ENCODE results near the gene BSDC1. TPM values are rescaled to one million over a fixed set of nuclear protein-coding genes. Genes with fewer than 3 reads are reported as not detected.
A peak's percentile ranks its signal among the peaks of the same experiment; 100 is the strongest.

Gene BSDC1
- total and polyA plus RNA-seq, 2 of the 13 experiments (the other 11 are each of a cell fraction or from before 2014, with no cell fraction given), result 40.3 to 64.2 TPM

DNA sequence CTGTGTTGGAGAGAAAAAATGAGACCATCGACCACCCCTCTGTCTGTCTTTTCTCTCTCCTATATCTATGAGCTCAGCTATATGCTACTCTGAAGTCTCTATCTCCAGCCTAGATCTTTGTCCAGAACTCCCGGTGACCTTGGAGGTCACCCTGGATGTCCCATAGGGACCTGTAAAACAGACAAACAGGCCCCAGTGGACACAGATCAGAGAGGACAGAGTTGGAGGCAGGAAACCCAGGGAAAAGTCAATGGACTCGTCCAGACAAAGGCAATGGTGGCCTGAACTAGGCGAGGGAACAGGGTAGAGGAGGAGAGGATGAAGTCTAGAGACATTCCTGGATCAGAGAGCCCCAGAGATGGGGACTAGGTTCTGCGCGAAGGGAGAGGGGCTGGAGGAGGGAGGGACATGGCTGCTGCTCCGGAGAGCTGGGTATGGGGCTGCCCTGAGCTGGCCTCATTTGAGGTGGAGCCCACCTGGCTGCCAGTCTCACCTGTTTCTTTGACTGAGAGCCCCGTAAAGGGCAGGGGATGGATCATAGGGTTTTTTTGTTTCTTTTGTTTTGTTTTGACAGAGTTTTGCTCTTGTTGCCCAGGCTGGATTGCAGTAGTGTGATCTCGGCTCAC, 47.6 kb downstream of the BSDC1 start (continued):
- TF ChIP-seq ZNF660 (CRISPR knock-in tag; IDR thresholded peaks at IDR 0.05; ENCODE audit: borderline replicate concordance, low read depth), result no peak
- TF ChIP-seq, protein P1, sequence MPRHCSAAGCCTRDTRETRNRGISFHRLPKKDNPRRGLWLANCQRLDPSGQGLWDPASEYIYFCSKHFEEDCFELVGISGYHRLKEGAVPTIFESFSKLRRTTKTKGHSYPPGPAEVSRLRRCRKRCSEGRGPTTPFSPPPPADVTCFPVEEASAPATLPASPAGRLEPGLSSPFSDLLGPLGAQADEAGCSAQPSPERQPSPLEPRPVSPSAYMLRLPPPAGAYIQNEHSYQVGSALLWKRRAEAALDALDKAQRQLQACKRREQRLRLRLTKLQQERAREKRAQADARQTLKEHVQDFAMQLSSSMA (CRISPR knock-in tag; IDR thresholded peaks at IDR 0.05), result no peak
- TF ChIP-seq KDM5A (IDR thresholded peaks at IDR 0.05; ENCODE audit: borderline replicate concordance, low read length), result no peak
- TF ChIP-seq MATR3 (CRISPR knock-in tag; IDR thresholded peaks at IDR 0.05), result no peak
- TF ChIP-seq, protein P2, sequence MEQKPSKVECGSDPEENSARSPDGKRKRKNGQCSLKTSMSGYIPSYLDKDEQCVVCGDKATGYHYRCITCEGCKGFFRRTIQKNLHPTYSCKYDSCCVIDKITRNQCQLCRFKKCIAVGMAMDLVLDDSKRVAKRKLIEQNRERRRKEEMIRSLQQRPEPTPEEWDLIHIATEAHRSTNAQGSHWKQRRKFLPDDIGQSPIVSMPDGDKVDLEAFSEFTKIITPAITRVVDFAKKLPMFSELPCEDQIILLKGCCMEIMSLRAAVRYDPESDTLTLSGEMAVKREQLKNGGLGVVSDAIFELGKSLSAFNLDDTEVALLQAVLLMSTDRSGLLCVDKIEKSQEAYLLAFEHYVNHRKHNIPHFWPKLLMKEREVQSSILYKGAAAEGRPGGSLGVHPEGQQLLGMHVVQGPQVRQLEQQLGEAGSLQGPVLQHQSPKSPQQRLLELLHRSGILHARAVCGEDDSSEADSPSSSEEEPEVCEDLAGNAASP (CRISPR knock-in tag; IDR thresholded peaks at IDR 0.05; ENCODE audit: borderline replicate concordance), result 0 out of 2 replicates have a peak, but pooled peaks have one; percentile 37
- no peak for TF ChIP-seq NPAS2 (CRISPR knock-in tag; IDR thresholded peaks at IDR 0.05; ENCODE audit: borderline replicate concordance)
- TF ChIP-seq ZSCAN20 (CRISPR knock-in tag; IDR thresholded peaks at IDR 0.05; ENCODE audit: borderline replicate concordance), result no peak
- TF ChIP-seq PAF1 (CRISPR knock-in tag; IDR thresholded peaks at IDR 0.05), result no peak
- no peak for TF ChIP-seq MED13 (CRISPR knock-in tag; IDR thresholded peaks at IDR 0.05)
- TF ChIP-seq SIX4 (CRISPR knock-in tag; IDR thresholded peaks at IDR 0.05), result no peak
- no peak for TF ChIP-seq AGO2 (optimal IDR thresholded peaks at IDR 0.05; ENCODE audit: low read depth, low read length)
- peak; percentile 53; the same call in 1 of the 2 replicates for TF ChIP-seq NR2F6 (IDR thresholded peaks at IDR 0.05)
- peak; percentile 31; the same call in 1 of the 2 replicates for TF ChIP-seq NR2F6 (CRISPR knock-in tag; IDR thresholded peaks at IDR 0.05)
- 0 out of 2 replicates have a peak, but pooled peaks have one; percentile 13 for TF ChIP-seq RXRB (CRISPR knock-in tag; IDR thresholded peaks at IDR 0.05; ENCODE audit: borderline replicate concordance)
- no peak for TF ChIP-seq KAT8 (CRISPR knock-in tag; IDR thresholded peaks at IDR 0.05)
- TF ChIP-seq, protein P3, sequence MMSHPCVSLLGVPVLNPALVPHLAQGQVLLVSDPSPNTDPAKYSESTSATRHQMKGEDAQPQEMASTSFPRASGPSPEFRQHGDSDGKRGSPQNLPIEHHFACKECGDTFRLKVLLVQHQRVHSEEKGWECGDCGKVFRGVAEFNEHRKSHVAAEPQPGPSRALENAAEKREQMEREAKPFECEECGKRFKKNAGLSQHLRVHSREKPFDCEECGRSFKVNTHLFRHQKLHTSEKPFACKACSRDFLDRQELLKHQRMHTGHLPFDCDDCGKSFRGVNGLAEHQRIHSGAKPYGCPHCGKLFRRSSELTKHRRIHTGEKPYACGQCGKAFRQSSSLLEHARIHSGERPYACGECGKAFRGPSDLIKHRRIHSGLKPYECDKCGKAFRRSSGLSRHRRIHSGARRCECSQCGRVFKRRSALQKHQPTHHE (CRISPR knock-in tag; IDR thresholded peaks at IDR 0.05; ENCODE audit: borderline replicate concordance), result no peak
- no peak for TF ChIP-seq ADNP (CRISPR knock-in tag; IDR thresholded peaks at IDR 0.05)
- TF ChIP-seq SOX13 (IDR thresholded peaks at IDR 0.05), result no peak
- TF ChIP-seq SOX13 (CRISPR knock-in tag; conservative IDR thresholded peaks at IDR 0.05 in 1 of 2, IDR thresholded peaks at IDR 0.05 in 1 of 2), result peak in 1 of 2 experiments; percentile 15; a peak in 1 of 4 replicates
- TF ChIP-seq, protein P4, sequence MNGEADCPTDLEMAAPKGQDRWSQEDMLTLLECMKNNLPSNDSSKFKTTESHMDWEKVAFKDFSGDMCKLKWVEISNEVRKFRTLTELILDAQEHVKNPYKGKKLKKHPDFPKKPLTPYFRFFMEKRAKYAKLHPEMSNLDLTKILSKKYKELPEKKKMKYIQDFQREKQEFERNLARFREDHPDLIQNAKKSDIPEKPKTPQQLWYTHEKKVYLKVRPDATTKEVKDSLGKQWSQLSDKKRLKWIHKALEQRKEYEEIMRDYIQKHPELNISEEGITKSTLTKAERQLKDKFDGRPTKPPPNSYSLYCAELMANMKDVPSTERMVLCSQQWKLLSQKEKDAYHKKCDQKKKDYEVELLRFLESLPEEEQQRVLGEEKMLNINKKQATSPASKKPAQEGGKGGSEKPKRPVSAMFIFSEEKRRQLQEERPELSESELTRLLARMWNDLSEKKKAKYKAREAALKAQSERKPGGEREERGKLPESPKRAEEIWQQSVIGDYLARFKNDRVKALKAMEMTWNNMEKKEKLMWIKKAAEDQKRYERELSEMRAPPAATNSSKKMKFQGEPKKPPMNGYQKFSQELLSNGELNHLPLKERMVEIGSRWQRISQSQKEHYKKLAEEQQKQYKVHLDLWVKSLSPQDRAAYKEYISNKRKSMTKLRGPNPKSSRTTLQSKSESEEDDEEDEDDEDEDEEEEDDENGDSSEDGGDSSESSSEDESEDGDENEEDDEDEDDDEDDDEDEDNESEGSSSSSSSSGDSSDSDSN (CRISPR knock-in tag; IDR thresholded peaks at IDR 0.05), result 0 out of 2 replicates have a peak, but pooled peaks have one; percentile 22

Measured in HepG2 (cell line).